Erythroblast (primary cell): ENCODE data around the gene GALNT4.

Experiments used
- GATA1 ChIP-seq: IDR thresholded peaks from 2 replicates; pipeline ENCODE4 v1.6.1; 2011; ENCODE audit warnings: low read depth, mild to moderate bottlenecking, control low read depth, low read length, moderate library complexity
- POLR2A ChIP-seq: IDR thresholded peaks from 2 replicates; pipeline ENCODE4 v1.6.1; 2011; ENCODE audit warnings: mild to moderate bottlenecking, low read length

GRCh38 chr12:89542912-89543592 is 18.5 kb upstream of the GALNT4 start:
- no peak for TF ChIP-seq POLR2A
- no peak for TF ChIP-seq GATA1
